Measurements from ENCODE around the gene PIH1D1.
A peak's percentile ranks its signal among the peaks of the same experiment; 100 is the strongest.

PIH1D1 gene

GRCh38 chr19:49398931-49399330 lies 52.7 kb downstream of the PIH1D1 start:
- DNase-seq (ENCODE audit: low spot score) = no peak
- Histone ChIP-seq H3K4me1 (ENCODE audit: control insufficient read depth in 2 of 2, insufficient read depth in 1 of 2, low read depth in 1 of 2, low read length in 2 of 2) (peaks cover 9 to 33% of the 10 kb centered on the region in 2 donors), H3K4me3 (ENCODE audit: low read length in 2 of 2) (no peak overlapping the region), H2BK120ac (ENCODE audit: low read depth, low read length) (peak overlapping the region; percentile 61), H2BK12ac (ENCODE audit: low read length) (peak overlapping the region; percentile 69), H2BK15ac (ENCODE audit: low read length) (peak overlapping the region; percentile 78), H3K14ac (ENCODE audit: low read length) (no peak overlapping the region), H2AK5ac (ENCODE audit: low read depth, low read length) (peak overlapping the region; percentile 69), H4K8ac (ENCODE audit: low read depth, low read length) (no peak overlapping the region), H3K36me3 (replicated peaks in 1 of 2; ENCODE audit: control insufficient read depth in 2 of 2, insufficient read depth in 2 of 2, low read length in 2 of 2) (no peaks in the 10 kb centered on the region), H3K4ac (ENCODE audit: low read length) (no peak overlapping the region), H2AFZ (ENCODE audit: low read length) (peak overlapping the region; percentile 13), H3K79me1 (ENCODE audit: low read depth, low read length) (no peaks in the 10 kb centered on the region), H3K23ac (ENCODE audit: low read depth, low read length, poor library complexity) (no peak overlapping the region), H3K27me3 (ENCODE audit: control insufficient read depth in 3 of 3, insufficient read depth in 3 of 3, low read depth in 1 of 3, low read length in 3 of 3) (peaks cover 0 to 15% (median 0%) of the 10 kb centered on the region in 3 experiments), H3K9me3 (replicated peaks in 1 of 2; ENCODE audit: control insufficient read depth in 2 of 2, insufficient read depth in 1 of 2, low read depth in 1 of 2, low read length in 2 of 2) (no peaks in the 10 kb centered on the region), H3K4me2 (ENCODE audit: insufficient read depth, low read length, poor library complexity, severe bottlenecking) (no peak overlapping the region), H3K18ac (ENCODE audit: low read length) (peak overlapping the region; percentile 68), H4K91ac (ENCODE audit: low read depth, low read length, poor library complexity) (no peak overlapping the region), H3K9ac (ENCODE audit: low read depth, low read length, poor library complexity) (no peak overlapping the region), H3K27ac (replicated peaks; ENCODE audit: low read length) (no peak overlapping the region), H2BK5ac (ENCODE audit: low read length) (peak overlapping the region; percentile 42)
- WGBS, 2 donors (ENCODE audit: extremely low coverage in 2 of 2, insufficient read length in 2 of 2, insufficient replicate concordance in 1 of 2) = no CpG with 5 or more reads among the region's 6 CpGs

DNA sequence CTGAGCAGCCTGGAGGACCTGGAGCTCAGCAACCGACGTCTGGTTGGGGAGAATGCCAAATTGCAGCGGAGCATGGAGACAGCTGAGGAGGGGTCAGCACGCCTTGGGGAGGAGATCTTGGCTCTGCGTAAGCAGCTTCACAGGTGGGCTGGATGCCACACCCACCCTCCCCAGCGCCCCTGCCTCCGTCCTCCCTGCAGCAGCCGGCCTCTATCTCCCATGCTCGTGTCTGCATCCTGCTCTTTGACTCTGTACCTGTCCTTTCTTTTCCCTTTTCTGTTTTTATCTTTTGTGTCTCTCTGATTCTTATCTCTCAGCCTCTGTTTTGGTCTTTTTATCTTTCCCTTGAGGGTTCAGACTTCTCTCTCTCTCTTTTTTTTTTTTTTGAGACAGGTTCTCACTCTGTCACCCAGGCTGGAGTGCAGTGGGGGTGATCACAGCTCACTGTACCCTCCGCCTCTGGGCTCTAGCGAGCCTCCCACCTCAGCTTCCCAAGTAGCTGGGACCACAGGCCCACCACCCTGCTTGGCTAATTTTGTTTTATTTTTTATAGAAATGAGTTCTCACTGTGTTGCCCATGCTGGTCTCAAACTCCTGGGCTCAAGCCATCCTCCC lies 53.5 kb downstream of the PIH1D1 start:
- Histone ChIP-seq H3K4me1 (ENCODE audit: control insufficient read depth in 2 of 2, insufficient read depth in 1 of 2, low read depth in 1 of 2, low read length in 2 of 2) (peaks cover 4 to 26% of the 10 kb centered on the region in 2 donors), H2AK5ac (ENCODE audit: low read depth, low read length) (peak overlapping the region; percentile 56), H3K4me2 (ENCODE audit: insufficient read depth, low read length, poor library complexity, severe bottlenecking) (no peak overlapping the region), H3K79me1 (ENCODE audit: low read depth, low read length) (no peaks in the 10 kb centered on the region), H2BK120ac (ENCODE audit: low read depth, low read length) (no peak overlapping the region), H3K27me3 (ENCODE audit: control insufficient read depth in 3 of 3, insufficient read depth in 3 of 3, low read depth in 1 of 3, low read length in 3 of 3) (peaks cover 0 to 19% (median 0%) of the 10 kb centered on the region in 3 experiments), H3K14ac (ENCODE audit: low read length) (no peak overlapping the region), H3K4me3 (ENCODE audit: low read length in 2 of 2) (no peak overlapping the region), H2BK12ac (ENCODE audit: low read length) (no peak overlapping the region), H3K4ac (ENCODE audit: low read length) (no peak overlapping the region), H3K23ac (ENCODE audit: low read depth, low read length, poor library complexity) (no peak overlapping the region), H3K27ac (replicated peaks; ENCODE audit: low read length) (no peak overlapping the region), H4K8ac (ENCODE audit: low read depth, low read length) (no peak overlapping the region), H4K91ac (ENCODE audit: low read depth, low read length, poor library complexity) (no peak overlapping the region), H2BK15ac (ENCODE audit: low read length) (no peak overlapping the region), H3K9ac (ENCODE audit: low read depth, low read length, poor library complexity) (no peak overlapping the region), H2BK5ac (ENCODE audit: low read length) (no peak overlapping the region), H3K36me3 (replicated peaks in 1 of 2; ENCODE audit: control insufficient read depth in 2 of 2, insufficient read depth in 2 of 2, low read length in 2 of 2) (no peaks in the 10 kb centered on the region), H3K9me3 (replicated peaks in 1 of 2; ENCODE audit: control insufficient read depth in 2 of 2, insufficient read depth in 1 of 2, low read depth in 1 of 2, low read length in 2 of 2) (no peaks in the 10 kb centered on the region), H3K18ac (ENCODE audit: low read length) (peak overlapping the region; percentile 38), H2AFZ (ENCODE audit: low read length) (no peak overlapping the region)
- DNase-seq (ENCODE audit: low spot score) = no peak
- no CpG with 5 or more reads among the region's 11 CpGs for WGBS, 2 donors (ENCODE audit: extremely low coverage in 2 of 2, insufficient read length in 2 of 2, insufficient replicate concordance in 1 of 2)

DNA sequence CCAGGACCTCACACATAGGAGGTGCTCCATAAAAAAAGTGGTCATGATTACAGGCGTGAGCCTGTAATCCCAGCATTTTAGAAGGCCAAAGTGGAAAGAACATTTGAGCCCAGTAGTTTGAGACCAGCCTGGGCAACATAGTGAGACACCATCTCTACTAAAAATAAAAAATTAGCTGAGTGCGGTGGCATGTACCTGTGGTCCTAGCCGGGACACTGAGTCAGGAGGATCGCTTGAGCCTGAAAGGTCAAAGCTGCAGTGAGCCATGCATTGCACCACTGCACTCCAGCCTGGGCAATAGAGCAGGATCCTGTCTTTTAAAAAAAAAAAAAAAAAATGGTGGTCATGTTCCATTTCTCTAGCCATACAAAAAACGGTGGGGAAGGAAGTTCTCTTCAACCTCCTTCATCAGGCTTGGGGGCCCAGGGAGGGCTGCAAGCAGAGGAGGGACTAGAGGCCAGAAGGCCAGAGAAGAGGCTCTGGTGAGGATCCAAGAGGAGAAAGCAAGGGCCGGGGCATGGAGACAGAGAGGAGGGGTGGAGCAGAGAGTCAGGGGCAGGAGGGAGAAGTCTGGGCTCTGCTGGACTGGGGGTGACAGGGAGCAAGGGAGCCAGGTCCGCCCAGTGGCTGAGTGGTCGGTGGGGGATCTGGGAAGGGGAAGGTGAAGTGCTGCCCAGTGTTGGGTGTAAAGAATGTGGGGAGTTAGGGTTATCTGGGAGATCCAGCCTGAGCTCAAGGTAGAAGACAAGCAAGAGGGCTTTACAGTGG lies 54.7 kb downstream of the PIH1D1 start:
- H3K9ac ChIP-seq (ENCODE audit: low read depth, low read length, poor library complexity) = no peak overlapping the region
- H2BK5ac ChIP-seq (ENCODE audit: low read length) = peak overlapping the region; percentile 73
- H3K14ac ChIP-seq (ENCODE audit: low read length) = peak overlapping the region; percentile 49
- peak overlapping the region; percentile 38 for H2BK120ac ChIP-seq (ENCODE audit: low read depth, low read length)
- no peak overlapping the region for H3K4me3 ChIP-seq (ENCODE audit: low read length in 2 of 2)
- H3K79me1 ChIP-seq (ENCODE audit: low read depth, low read length) = no peaks in the 10 kb centered on the region
- H4K91ac ChIP-seq (ENCODE audit: low read depth, low read length, poor library complexity) = no peak overlapping the region
- H3K27ac ChIP-seq (replicated peaks; ENCODE audit: low read length) = no peak overlapping the region
- H2BK12ac ChIP-seq (ENCODE audit: low read length) = no peak overlapping the region
- H3K18ac ChIP-seq (ENCODE audit: low read length) = no peak overlapping the region
- H3K4ac ChIP-seq (ENCODE audit: low read length) = no peak overlapping the region
- H2BK15ac ChIP-seq (ENCODE audit: low read length) = peak overlapping the region; percentile 81
- H3K4me1 ChIP-seq (ENCODE audit: control insufficient read depth in 2 of 2, insufficient read depth in 1 of 2, low read depth in 1 of 2, low read length in 2 of 2) = peaks cover 4 to 23% of the 10 kb centered on the region in 2 donors
- H3K23ac ChIP-seq (ENCODE audit: low read depth, low read length, poor library complexity) = no peak overlapping the region
- no peak overlapping the region for H3K4me2 ChIP-seq (ENCODE audit: insufficient read depth, low read length, poor library complexity, severe bottlenecking)
- H3K36me3 ChIP-seq (replicated peaks in 1 of 2; ENCODE audit: control insufficient read depth in 2 of 2, insufficient read depth in 2 of 2, low read length in 2 of 2) = no peaks in the 10 kb centered on the region
- peaks cover 0 to 23% (median 0%) of the 10 kb centered on the region in 3 experiments for H3K27me3 ChIP-seq (ENCODE audit: control insufficient read depth in 3 of 3, insufficient read depth in 3 of 3, low read depth in 1 of 3, low read length in 3 of 3)
- no peak overlapping the region for H4K8ac ChIP-seq (ENCODE audit: low read depth, low read length)
- no peak for DNase-seq (ENCODE audit: low spot score)
- H3K9me3 ChIP-seq (replicated peaks in 1 of 2; ENCODE audit: control insufficient read depth in 2 of 2, insufficient read depth in 1 of 2, low read depth in 1 of 2, low read length in 2 of 2) = no peaks in the 10 kb centered on the region
- WGBS, 2 donors (ENCODE audit: extremely low coverage in 2 of 2, insufficient read length in 2 of 2, insufficient replicate concordance in 1 of 2) = no CpG with 5 or more reads among the region's 8 CpGs
- H2AK5ac ChIP-seq (ENCODE audit: low read depth, low read length) = peak overlapping the region; percentile 56
- H2AFZ ChIP-seq (ENCODE audit: low read length) = no peak overlapping the region
